ENCODE measurements around the gene ATP5F1B.
A peak's percentile ranks its signal among the peaks of the same experiment; 100 is the strongest.
"Not testable (repeated sequence)": the region's sequence is repeated elsewhere in the genome, so short reads cannot be mapped to it uniquely, and the experiment has no call there.

ATP5F1B gene

GRCh38 chr12:56645717-56646446 is at the start of gene ATP5F1B:
Gene ATP5F1B (minus strand): TSS chr12:56645984. CDS start chr12:56645963, 21 bp downstream.
- DNase-seq = peak; percentile 89 to 92

- no peak for DNase-seq
Observed at GRCh38 chr12:56694161-56694560, 48.4 kb upstream of the ATP5F1B start.

- DNase-seq = no peak
Observed at GRCh38 chr12:56688846-56689109, 43.0 kb upstream of the ATP5F1B start.

- peak; percentile 97 to 98 for DNase-seq
Observed at GRCh38 chr12:56688129-56688845, 42.5 kb upstream of the ATP5F1B start, which contains the start of gene PTGES3. Gene PTGES3 (minus strand): TSS chr12:56688284. CDS start chr12:56687999, 285 bp downstream.

- DNase-seq = peak; percentile 54 to 61
Observed at GRCh38 chr12:56687223-56688128, 41.7 kb upstream of the ATP5F1B start.

DNA sequence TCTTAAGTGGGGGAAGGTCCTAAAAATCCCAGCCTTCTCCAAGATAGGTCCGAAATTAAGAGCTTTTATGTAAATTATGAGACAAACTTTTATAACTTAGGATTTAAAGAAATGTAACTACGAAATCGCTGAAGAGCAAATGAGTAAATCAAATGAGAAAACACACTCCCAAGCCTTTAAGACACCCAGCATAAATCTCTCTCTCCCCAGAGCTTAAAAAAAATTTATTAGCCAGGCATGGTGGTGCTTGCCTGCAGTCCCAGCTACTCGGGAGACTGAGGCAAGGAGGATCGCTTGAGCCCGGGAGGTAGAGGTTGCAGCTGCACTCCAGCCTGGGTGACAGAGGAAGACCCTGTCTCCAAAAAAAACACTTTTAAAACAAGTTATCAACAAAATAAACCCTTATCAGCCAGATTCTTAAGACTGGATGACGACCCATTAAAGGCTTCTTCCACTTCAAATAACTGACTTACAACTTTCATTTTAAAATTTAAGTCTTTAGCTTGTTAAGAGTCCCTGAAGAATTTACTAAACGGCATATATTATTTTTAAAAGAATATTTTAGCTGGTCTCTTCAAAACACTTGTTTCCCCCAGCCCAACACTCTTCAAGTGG is 39.1 kb upstream of the ATP5F1B start:
- DNase-seq = no peak

- no peak for DNase-seq
Observed at GRCh38 chr12:56682323-56682722, 36.5 kb upstream of the ATP5F1B start.

DNA sequence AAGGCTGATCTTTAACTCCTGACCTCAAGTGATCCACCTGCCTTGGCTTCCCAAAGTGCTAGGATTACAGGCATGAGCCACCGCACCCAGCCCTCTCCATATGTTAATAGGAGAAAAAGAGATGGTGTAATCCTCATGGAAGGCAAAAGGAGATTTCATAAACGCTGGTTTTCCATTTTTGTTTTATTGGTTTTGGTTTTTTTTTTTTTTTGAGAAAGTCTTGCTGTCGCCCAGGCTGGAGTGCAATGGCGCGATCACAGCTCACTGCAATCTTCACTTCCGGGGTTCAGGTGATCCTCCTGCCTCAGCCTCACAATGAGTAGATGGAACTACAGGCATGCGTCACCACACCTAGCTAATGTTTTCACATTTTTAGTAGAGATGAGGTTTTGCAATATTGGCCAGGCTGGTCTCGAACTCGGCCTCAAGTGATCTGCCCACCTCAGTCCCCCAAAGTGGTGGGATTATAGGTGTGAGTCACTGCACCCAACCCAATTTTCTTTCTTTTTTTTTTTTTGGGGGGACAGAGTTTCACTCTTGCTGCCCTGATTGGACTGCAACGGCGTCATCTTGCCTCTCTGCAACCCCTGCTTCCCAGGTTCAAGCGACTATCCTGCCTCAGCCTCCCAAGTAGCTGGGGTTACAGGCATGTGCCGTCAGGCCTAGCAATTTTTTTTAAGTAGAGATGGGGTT is 34.2 kb upstream of the ATP5F1B start:
- no peak for DNase-seq

- no peak for DNase-seq
Observed at GRCh38 chr12:56678852-56679251, 33.1 kb upstream of the ATP5F1B start.

GRCh38 chr12:56677680-56678079 is 31.9 kb upstream of the ATP5F1B start:
- peak in 1 of 2 experiments; percentile 32 for DNase-seq

DNA sequence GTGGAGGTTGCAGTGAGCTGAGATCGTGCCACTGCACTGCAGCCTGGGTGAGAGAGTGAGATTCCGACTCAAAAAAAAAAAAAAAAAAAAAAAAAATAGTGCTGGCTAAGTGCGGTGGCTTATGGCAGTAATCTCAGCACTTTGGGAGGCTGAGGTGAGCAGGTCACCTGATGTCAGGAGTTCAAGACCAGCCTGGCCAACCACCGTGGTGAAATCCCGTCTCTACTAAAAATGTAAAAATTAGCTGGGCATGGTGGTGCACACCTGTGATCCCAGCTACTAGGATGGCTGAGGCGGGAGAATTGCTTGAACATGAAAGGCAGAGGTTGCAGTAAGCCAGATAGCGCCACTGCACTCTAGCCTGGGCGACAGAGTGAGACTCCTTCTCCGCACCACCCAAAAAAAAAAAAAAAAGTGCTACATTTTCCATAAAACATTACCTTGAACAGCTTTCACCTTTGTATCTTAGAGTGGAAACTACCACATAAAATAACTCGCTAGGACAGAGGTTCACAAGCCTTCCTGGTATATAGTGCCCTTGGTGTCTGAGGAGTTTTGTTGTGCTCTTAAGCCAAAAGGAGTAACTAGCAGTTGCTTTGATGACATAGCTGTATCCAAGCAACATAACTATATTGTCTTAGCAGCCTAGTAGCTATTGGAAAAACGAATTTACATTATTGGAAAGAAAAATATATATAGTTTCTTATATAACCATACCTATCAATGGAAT is 31.2 kb upstream of the ATP5F1B start:
- peak in 1 of 2 experiments; percentile 3 for DNase-seq

DNA sequence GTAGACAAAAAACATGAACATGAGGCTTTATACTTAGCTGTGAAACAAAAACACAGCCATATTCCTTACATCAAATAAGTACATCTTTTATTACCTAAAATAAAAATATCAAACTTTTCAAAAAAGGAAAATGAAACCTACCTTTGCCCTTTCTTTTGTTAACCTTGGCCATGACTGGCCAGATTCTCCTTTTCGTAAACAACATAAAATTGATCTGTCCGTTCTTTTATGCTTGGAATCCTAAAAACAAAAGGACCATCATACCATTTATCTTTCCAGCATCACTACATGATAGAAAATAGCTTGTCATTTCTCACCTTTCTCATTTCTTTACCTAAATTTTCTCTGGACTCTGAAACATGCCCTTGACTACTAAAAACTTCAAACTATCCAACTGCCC is 25.8 kb upstream of the ATP5F1B start:
- DNase-seq = no peak

- no peak for DNase-seq
Observed at GRCh38 chr12:56670836-56671235, 25.1 kb upstream of the ATP5F1B start.

GRCh38 chr12:56668197-56668457 is 22.3 kb upstream of the ATP5F1B start:
- no peak for DNase-seq

GRCh38 chr12:56661979-56662638 is 16.3 kb upstream of the ATP5F1B start:
- DNase-seq = no peak

GRCh38 chr12:56661560-56661959 is 15.8 kb upstream of the ATP5F1B start:
- DNase-seq = no peak

GRCh38 chr12:56658921-56659320 is 13.1 kb upstream of the ATP5F1B start:
- DNase-seq = no peak

DNA sequence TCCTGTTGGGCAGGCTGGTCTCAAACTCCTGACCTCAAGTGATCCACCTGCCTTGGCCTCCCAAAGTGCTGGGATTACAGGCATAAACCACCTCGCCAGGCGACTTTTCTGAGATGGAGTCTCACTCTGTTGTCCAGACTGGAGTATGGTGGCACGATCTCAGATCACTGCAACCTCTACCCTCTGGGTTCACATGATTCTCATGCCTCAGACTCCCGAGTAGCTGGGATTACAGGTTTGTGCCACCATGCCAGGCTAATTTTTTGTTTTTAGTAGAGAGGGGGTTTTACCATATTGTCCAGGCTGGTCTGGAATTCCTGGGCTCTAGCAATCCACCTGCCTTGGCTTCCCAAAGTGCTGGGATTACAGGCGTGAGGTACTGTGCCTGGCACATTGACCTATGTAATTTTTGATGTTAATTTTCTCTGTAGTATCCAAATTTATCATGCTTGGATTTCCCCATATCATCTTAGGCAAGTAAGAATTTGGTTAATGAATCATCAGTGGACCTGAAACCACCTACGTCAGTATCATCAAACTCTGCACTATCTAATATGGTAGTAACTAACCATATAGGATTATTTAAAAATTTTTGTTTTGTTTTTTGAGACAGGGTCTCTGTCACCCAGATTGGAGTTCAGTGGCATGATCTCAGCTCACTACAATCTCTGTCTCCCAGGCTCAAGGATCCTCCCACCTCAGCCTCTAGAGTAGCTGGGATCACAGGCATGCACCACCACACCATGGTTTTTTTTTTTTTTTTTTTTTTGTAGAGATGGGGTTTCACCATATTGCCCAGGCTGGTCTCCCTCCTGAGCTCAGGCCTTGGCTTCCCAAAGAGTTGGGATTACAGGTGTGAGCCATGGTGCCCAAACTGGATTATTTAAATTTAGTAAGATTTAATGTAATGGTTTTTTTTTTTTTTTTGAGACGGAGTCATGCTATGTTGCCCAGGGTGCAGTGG is 11.9 kb upstream of the ATP5F1B start:
- no peak for DNase-seq

GRCh38 chr12:56653781-56654180 is 8.0 kb upstream of the ATP5F1B start:
- not testable (repeated sequence) for DNase-seq

GRCh38 chr12:56648023-56648422 is 2.2 kb upstream of the ATP5F1B start:
- not testable (repeated sequence) for DNase-seq

Measured in activated CD4-positive, alpha-beta T cell treated with anti-CD3 and anti-CD28 coated beads, Interleukin-2, amount 50 U/mL, for 48 hours (primary cell).